ENCODE measurements around the gene SIK3. TPM values are rescaled to one million over a fixed set of nuclear protein-coding genes. Genes with fewer than 3 reads are reported as not detected.
A peak's percentile ranks its signal among the peaks of the same experiment; 100 is the strongest.

The SIK3 gene
- total RNA-seq, 1 experiment from 2014 or later = 34.4 TPM

DNA sequence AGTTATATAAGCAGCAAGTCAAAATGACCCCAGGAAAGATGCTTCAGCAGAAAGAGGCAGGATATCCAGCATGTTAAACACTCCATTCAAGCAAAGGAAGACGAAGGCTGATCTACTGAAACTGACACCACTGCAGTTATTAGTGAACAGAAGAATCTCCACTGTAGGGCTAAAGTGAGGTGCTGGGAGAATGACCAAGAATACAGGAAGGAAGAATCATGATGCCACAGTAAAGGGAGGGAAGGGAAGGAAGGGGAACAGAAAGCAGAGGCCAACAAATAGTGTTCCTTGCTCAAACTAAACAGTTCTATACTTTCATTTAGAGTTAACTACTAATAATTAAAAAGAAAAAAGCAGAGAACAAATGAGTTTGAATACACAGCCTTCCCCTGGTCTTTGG, 92.5 kb downstream of the SIK3 start:
- H3K27ac Mint-ChIP-seq = peak overlapping the region; percentile 3; the same call in 1 of the 2 replicates
- DNase-seq (ENCODE audit: low spot score) = no peak
- no peaks in the 10 kb centered on the region for H3K36me3 Mint-ChIP-seq
- no peaks in the 10 kb centered on the region for H3K27me3 Mint-ChIP-seq (ENCODE audit: low read depth)
- ChIA-PET POLR2A (no interaction called here), CTCF (no interaction called here)
- no peak for ATAC-seq
- TF ChIP-seq, protein P1, sequence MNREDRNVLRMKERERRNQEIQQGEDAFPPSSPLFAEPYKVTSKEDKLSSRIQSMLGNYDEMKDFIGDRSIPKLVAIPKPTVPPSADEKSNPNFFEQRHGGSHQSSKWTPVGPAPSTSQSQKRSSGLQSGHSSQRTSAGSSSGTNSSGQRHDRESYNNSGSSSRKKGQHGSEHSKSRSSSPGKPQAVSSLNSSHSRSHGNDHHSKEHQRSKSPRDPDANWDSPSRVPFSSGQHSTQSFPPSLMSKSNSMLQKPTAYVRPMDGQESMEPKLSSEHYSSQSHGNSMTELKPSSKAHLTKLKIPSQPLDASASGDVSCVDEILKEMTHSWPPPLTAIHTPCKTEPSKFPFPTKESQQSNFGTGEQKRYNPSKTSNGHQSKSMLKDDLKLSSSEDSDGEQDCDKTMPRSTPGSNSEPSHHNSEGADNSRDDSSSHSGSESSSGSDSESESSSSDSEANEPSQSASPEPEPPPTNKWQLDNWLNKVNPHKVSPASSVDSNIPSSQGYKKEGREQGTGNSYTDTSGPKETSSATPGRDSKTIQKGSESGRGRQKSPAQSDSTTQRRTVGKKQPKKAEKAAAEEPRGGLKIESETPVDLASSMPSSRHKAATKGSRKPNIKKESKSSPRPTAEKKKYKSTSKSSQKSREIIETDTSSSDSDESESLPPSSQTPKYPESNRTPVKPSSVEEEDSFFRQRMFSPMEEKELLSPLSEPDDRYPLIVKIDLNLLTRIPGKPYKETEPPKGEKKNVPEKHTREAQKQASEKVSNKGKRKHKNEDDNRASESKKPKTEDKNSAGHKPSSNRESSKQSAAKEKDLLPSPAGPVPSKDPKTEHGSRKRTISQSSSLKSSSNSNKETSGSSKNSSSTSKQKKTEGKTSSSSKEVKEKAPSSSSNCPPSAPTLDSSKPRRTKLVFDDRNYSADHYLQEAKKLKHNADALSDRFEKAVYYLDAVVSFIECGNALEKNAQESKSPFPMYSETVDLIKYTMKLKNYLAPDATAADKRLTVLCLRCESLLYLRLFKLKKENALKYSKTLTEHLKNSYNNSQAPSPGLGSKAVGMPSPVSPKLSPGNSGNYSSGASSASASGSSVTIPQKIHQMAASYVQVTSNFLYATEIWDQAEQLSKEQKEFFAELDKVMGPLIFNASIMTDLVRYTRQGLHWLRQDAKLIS (CRISPR knock-in tag; IDR thresholded peaks at IDR 0.05; ENCODE audit: borderline replicate concordance) = no peak
- TF ChIP-seq, protein P2, sequence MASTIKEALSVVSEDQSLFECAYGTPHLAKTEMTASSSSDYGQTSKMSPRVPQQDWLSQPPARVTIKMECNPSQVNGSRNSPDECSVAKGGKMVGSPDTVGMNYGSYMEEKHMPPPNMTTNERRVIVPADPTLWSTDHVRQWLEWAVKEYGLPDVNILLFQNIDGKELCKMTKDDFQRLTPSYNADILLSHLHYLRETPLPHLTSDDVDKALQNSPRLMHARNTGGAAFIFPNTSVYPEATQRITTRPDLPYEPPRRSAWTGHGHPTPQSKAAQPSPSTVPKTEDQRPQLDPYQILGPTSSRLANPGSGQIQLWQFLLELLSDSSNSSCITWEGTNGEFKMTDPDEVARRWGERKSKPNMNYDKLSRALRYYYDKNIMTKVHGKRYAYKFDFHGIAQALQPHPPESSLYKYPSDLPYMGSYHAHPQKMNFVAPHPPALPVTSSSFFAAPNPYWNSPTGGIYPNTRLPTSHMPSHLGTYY (CRISPR knock-in tag; IDR thresholded peaks at IDR 0.05) = no peak
- TF ChIP-seq GTF2I (CRISPR knock-in tag; conservative IDR thresholded peaks at IDR 0.05) = no peak
- TF ChIP-seq, protein P3, sequence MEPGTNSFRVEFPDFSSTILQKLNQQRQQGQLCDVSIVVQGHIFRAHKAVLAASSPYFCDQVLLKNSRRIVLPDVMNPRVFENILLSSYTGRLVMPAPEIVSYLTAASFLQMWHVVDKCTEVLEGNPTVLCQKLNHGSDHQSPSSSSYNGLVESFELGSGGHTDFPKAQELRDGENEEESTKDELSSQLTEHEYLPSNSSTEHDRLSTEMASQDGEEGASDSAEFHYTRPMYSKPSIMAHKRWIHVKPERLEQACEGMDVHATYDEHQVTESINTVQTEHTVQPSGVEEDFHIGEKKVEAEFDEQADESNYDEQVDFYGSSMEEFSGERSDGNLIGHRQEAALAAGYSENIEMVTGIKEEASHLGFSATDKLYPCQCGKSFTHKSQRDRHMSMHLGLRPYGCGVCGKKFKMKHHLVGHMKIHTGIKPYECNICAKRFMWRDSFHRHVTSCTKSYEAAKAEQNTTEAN (CRISPR knock-in tag; IDR thresholded peaks at IDR 0.05) = no peak
- no peak for TF ChIP-seq JUN (CRISPR knock-in tag; IDR thresholded peaks at IDR 0.05)
- no peak for TF ChIP-seq ZNF423 (CRISPR knock-in tag; IDR thresholded peaks at IDR 0.05)
- TF ChIP-seq CREB1 (CRISPR knock-in tag; IDR thresholded peaks at IDR 0.05) = no peak
- TF ChIP-seq NFYB (CRISPR knock-in tag; conservative IDR thresholded peaks at IDR 0.05; ENCODE audit: low read depth) = no peak
- peaks cover 19% of the 10 kb centered on the region for H3K4me1 Mint-ChIP-seq
- no peak overlapping the region for H3K4me3 Mint-ChIP-seq
- no peaks in the 10 kb centered on the region for H3K9me3 Mint-ChIP-seq

DNA sequence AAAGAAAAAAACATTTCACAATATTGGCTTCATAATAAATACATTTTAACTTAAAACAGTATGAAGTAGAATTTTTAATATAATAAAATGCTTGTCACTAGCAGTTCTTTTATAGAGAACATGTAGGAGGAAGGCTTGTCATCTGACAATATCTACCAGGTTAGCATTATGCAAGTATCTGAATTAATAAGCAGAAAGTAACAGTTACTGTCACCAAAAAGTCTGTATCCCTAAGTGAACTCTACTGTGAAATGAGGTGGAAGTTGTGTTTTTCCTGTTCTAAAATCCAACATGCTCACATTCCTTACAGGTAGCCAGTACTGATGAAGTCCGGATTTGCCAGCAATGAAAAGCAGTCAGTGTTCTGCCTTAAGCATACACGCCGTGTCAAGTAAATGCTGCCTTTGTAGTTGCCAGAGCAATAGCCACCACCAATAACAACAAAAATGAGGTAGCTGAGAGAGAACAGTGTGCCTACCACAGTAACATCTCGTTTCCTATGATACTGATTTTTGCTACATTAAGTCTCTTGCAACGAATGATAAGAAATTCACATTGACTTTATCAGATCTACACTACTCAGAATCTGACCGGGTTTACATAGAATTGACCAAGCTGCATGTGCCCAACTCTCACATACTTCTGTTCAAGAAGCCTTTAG, 95.5 kb downstream of the SIK3 start:
- Mint-ChIP-seq H3K27me3 (ENCODE audit: low read depth) (no peaks in the 10 kb centered on the region), H3K27ac (no peak overlapping the region), H3K36me3 (no peaks in the 10 kb centered on the region), H3K4me3 (no peak overlapping the region), H3K4me1 (peaks cover 14% of the 10 kb centered on the region), H3K9me3 (no peaks in the 10 kb centered on the region)
- POLR2A ChIA-PET = no interaction called here
- CTCF ChIA-PET = no interaction called here
- no peak for ATAC-seq
- no peak for DNase-seq (ENCODE audit: low spot score)
- TF ChIP-seq, protein P4, sequence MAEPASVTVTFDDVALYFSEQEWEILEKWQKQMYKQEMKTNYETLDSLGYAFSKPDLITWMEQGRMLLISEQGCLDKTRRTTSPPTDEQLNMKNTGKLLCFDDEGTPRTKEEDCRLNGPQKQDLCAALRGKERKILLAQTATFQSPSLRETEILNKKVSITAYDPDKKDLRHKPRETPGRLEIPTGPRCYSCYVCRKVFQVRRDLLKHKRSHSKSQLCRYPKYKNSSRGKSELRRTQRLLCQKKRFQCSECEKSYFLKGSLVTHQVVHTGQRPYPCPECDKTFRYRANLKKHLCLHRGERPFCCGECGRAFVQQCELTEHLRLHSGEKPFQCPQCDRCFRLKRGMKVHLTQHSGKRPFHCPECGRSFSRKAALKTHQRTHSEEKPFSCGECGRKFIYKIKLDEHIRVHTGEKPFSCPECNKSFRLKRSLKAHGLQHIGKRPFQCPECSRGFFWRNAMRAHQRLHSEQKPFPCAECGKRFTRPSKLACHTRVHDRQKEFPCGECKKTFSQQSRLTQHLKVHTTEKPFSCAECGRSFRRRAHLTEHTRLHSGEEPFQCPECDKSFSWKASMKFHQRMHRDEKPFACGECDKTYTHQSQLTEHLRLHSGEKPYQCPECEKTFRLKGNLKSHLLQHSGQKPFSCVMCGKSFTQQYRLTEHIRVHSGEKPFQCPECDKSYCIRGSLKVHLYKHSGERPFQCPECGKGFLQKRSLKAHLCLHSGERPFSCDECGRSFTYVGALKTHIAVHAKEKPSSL (CRISPR knock-in tag; conservative IDR thresholded peaks at IDR 0.05) = no peak
- no peak for TF ChIP-seq NFE2L1 (CRISPR knock-in tag; IDR thresholded peaks at IDR 0.05)
- TF ChIP-seq, protein P5, sequence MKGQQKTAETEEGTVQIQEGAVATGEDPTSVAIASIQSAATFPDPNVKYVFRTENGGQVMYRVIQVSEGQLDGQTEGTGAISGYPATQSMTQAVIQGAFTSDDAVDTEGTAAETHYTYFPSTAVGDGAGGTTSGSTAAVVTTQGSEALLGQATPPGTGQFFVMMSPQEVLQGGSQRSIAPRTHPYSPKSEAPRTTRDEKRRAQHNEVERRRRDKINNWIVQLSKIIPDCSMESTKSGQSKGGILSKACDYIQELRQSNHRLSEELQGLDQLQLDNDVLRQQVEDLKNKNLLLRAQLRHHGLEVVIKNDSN (CRISPR knock-in tag; IDR thresholded peaks at IDR 0.05) = no peak
- no peak for TF ChIP-seq SOX15 (CRISPR knock-in tag; IDR thresholded peaks at IDR 0.05)
- no peak for TF ChIP-seq FOXK1 (CRISPR knock-in tag; IDR thresholded peaks at IDR 0.05)
- no peak for TF ChIP-seq ZBTB21 (CRISPR knock-in tag; IDR thresholded peaks at IDR 0.05; ENCODE audit: borderline replicate concordance)
- TF ChIP-seq, protein P6, sequence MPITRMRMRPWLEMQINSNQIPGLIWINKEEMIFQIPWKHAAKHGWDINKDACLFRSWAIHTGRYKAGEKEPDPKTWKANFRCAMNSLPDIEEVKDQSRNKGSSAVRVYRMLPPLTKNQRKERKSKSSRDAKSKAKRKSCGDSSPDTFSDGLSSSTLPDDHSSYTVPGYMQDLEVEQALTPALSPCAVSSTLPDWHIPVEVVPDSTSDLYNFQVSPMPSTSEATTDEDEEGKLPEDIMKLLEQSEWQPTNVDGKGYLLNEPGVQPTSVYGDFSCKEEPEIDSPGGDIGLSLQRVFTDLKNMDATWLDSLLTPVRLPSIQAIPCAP (CRISPR knock-in tag; IDR thresholded peaks at IDR 0.05) = no peak
- TF ChIP-seq, protein P7, sequence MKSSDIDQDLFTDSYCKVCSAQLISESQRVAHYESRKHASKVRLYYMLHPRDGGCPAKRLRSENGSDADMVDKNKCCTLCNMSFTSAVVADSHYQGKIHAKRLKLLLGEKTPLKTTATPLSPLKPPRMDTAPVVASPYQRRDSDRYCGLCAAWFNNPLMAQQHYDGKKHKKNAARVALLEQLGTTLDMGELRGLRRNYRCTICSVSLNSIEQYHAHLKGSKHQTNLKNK (CRISPR knock-in tag; IDR thresholded peaks at IDR 0.05) = no peak
- no peak for TF ChIP-seq FOXJ3 (CRISPR knock-in tag; IDR thresholded peaks at IDR 0.05; ENCODE audit: borderline replicate concordance)
- TF ChIP-seq RORB (CRISPR knock-in tag; IDR thresholded peaks at IDR 0.05) = no peak
- TF ChIP-seq, protein P8, sequence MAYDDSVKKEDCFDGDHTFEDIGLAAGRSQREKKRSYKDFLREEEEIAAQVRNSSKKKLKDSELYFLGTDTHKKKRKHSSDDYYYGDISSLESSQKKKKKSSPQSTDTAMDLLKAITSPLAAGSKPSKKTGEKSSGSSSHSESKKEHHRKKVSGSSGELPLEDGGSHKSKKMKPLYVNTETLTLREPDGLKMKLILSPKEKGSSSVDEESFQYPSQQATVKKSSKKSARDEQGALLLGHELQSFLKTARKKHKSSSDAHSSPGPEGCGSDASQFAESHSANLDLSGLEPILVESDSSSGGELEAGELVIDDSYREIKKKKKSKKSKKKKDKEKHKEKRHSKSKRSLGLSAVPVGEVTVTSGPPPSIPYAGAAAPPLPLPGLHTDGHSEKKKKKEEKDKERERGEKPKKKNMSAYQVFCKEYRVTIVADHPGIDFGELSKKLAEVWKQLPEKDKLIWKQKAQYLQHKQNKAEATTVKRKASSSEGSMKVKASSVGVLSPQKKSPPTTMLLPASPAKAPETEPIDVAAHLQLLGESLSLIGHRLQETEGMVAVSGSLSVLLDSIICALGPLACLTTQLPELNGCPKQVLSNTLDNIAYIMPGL (CRISPR knock-in tag; IDR thresholded peaks at IDR 0.05) = no peak
- no peak for TF ChIP-seq PRRX2 (CRISPR knock-in tag; IDR thresholded peaks at IDR 0.05)
- no peak for TF ChIP-seq CBFB (CRISPR knock-in tag; IDR thresholded peaks at IDR 0.05; ENCODE audit: low read depth)

Measured in WTC11 (cell line).